Keratinocyte (primary cell): ENCODE data around the gene TFPI2. TPM values are rescaled to one million over a fixed set of nuclear protein-coding genes. Genes with fewer than 3 reads are reported as not detected.

Experiments
- DNase-seq: peaks from one replicate; pipeline ENCODE4 v3.0.0-alpha.2; 2011; ENCODE audit warnings: low read depth, missing footprints, low spot score
- FAIRE-seq: peaks from 2 replicates; lab custom pipeline; 2011; peaks lifted over from hg19 to GRCh38; lab: Jason Lieb, UNC
- H2AFZ ChIP-seq: 2 replicates; pipeline ENCODE4 v1.6.0; 2012; ENCODE audit warnings: low read length, control low read depth, inconsistent platforms; ENCODE audit not compliant: control insufficient read depth
- H3K27ac ChIP-seq: 2 replicates; pipeline ENCODE4 v1.5.1; 2011; ENCODE audit warnings: low read length; ENCODE audit not compliant: control insufficient read depth, insufficient read depth
- H3K27me3 ChIP-seq: 3 replicates; pipeline ENCODE4 v1.6.0; 2011; ENCODE audit warnings: low read length; ENCODE audit not compliant: control insufficient read depth, insufficient read depth; ENCODE audit errors: extremely low read depth
- H3K36me3 ChIP-seq, 2 experiments: 2 replicates in 1 of 2; 3 replicates in 1 of 2; pipeline ENCODE4 v1.5.1; 2011; ENCODE audit warnings: low read length in 2 of 2, mild to moderate bottlenecking in 1 of 2; ENCODE audit not compliant: control insufficient read depth in 2 of 2, insufficient read depth in 2 of 2; ENCODE audit errors: extremely low read depth in 1 of 2
- H3K4me1 ChIP-seq: 3 replicates; pipeline ENCODE4 v1.5.1; 2011; ENCODE audit warnings: low read length; ENCODE audit not compliant: control insufficient read depth, insufficient read depth; ENCODE audit errors: extremely low read depth
- H3K4me2 ChIP-seq: 3 replicates; pipeline ENCODE4 v1.6.0; 2011; ENCODE audit warnings: low read depth, low read length; ENCODE audit not compliant: control insufficient read depth, insufficient read depth; ENCODE audit errors: extremely low read depth
- H3K4me3 ChIP-seq, 3 experiments: fragments of 200-600 bp in 1 of 3; sonication (generic) in 1 of 3; 2 replicates in 2 of 3; 3 replicates in 1 of 3; pipeline ENCODE4 v1.5.1; 2011 to 2016; ENCODE audit warnings: low read length in 3 of 3, mild to moderate bottlenecking in 3 of 3, control low read depth in 2 of 3, inconsistent platforms in 1 of 3, low read depth in 1 of 3, mixed read lengths in 1 of 3, mixed run types in 1 of 3, moderate library complexity in 1 of 3; ENCODE audit not compliant: control insufficient read depth in 2 of 3, insufficient read depth in 2 of 3; ENCODE audit errors: extremely low read depth in 1 of 3
- H3K79me2 ChIP-seq: 2 replicates; pipeline ENCODE4 v1.6.0; 2012; ENCODE audit warnings: low read length; ENCODE audit not compliant: control insufficient read depth, insufficient read depth
- H3K9ac ChIP-seq: 3 replicates; pipeline ENCODE4 v1.6.0; 2011; ENCODE audit warnings: low read length; ENCODE audit not compliant: control insufficient read depth, insufficient read depth; ENCODE audit errors: extremely low read depth
- H3K9me1 ChIP-seq: 3 replicates; pipeline ENCODE4 v1.6.0; 2011; ENCODE audit warnings: low read length; ENCODE audit not compliant: control insufficient read depth, insufficient read depth; ENCODE audit errors: extremely low read depth
- H3K9me3 ChIP-seq: 2 replicates; pipeline ENCODE4 v1.5.1; 2012; ENCODE audit warnings: low read depth, low read length; ENCODE audit not compliant: control insufficient read depth
- H4K20me1 ChIP-seq: 3 replicates; pipeline ENCODE4 v1.6.0; 2011; ENCODE audit warnings: low read length; ENCODE audit not compliant: control insufficient read depth, insufficient read depth; ENCODE audit errors: extremely low read depth
- CTCF ChIP-seq, 3 experiments: IDR thresholded peaks in 1 of 3; conservative IDR thresholded peaks in 1 of 3; optimal IDR thresholded peaks in 1 of 3; 2 replicates in 2 of 3; 3 replicates in 1 of 3; pipeline versions ENCODE3 to v1.5.1; 2011; ENCODE audit warnings: low read length in 3 of 3, mild to moderate bottlenecking in 3 of 3, moderate library complexity in 2 of 3, control low read depth in 1 of 3, inconsistent platforms in 1 of 3; ENCODE audit not compliant: insufficient read depth in 2 of 3; ENCODE audit errors: extremely low read depth in 1 of 3
- EZH2 ChIP-seq: IDR thresholded peaks from one replicate; pipeline ENCODE4 v1.6.1; 2012; ENCODE audit warnings: inconsistent platforms, mild to moderate bottlenecking, low read length, moderate library complexity
- dilution Hi-C: fragments of 300-500 bp; cut with MboI; formaldehyde crosslinking; loops from one replicate; pipeline ENCODE4 v1.7.0; 2020; ENCODE audit warnings: low sequenced_read_pairs; ENCODE audit not compliant: extremely low pct_ligation_motif_present
- polyA plus RNA-seq, 5 experiments: library from polyadenylated mRNA; depleted of rRNA in 3 of 5; stranded (reverse) in 3 of 5; stranded (forward) in 1 of 5; unstranded in 1 of 5; fragments of >200 nt; gene quantifications; 1 replicate in 1 of 5; 2 replicates in 3 of 5; 3 replicates in 1 of 5; pipeline versions ENCODE4 v1.2.1 to v1.2.3, GENCODE V29; 2011 to 2012; ENCODE audit warnings: missing spikeins in 2 of 5, low read depth in 1 of 5, low replicate concordance in 1 of 5

TFPI2 gene
- polyA plus RNA-seq, 1 donor (not counting 4 experiments of a cell fraction or from before 2014, with no cell fraction given), result 87.2 TPM

- Histone ChIP-seq H3K4me1 (no peaks in the 10 kb centered on the region), H3K27me3 (no peaks in the 10 kb centered on the region), H3K36me3 (no peaks in the 10 kb centered on the region), H3K9me1 (no peaks in the 10 kb centered on the region), H3K9me3 (no peaks in the 10 kb centered on the region), H3K27ac (no peak overlapping the region), H3K4me3 (no peak overlapping the region), H4K20me1 (no peaks in the 10 kb centered on the region), H3K4me2 (no peak overlapping the region), H2AFZ (no peak overlapping the region), H3K79me2 (no peaks in the 10 kb centered on the region), H3K9ac (no peak overlapping the region)
- dilution Hi-C loops, result no loop called here
- FAIRE-seq, result no peak
- no peak for TF ChIP-seq EZH2
- TF ChIP-seq CTCF (optimal IDR thresholded peaks at IDR 0.05 in 1 of 3, IDR thresholded peaks at IDR 0.05 in 1 of 3, conservative IDR thresholded peaks at IDR 0.05 in 1 of 3; ENCODE audit: extremely low read depth in 1 of 3, insufficient read depth in 2 of 3, low read length in 3 of 3), result no peak
- DNase-seq, result no peak
Measured at GRCh38 chr7:93927585-93927984, 37.0 kb upstream of the TFPI2 start.

- Histone ChIP-seq H3K27ac (no peak overlapping the region), H4K20me1 (no peaks in the 10 kb centered on the region), H2AFZ (no peak overlapping the region), H3K4me1 (no peaks in the 10 kb centered on the region), H3K9ac (no peak overlapping the region), H3K79me2 (no peaks in the 10 kb centered on the region), H3K9me3 (no peaks in the 10 kb centered on the region), H3K36me3 (no peaks in the 10 kb centered on the region), H3K4me2 (no peak overlapping the region), H3K9me1 (no peaks in the 10 kb centered on the region), H3K4me3 (no peak overlapping the region), H3K27me3 (no peaks in the 10 kb centered on the region)
- no peak for DNase-seq
- no peak for TF ChIP-seq EZH2
- no peak for TF ChIP-seq CTCF (optimal IDR thresholded peaks at IDR 0.05 in 1 of 3, IDR thresholded peaks at IDR 0.05 in 1 of 3, conservative IDR thresholded peaks at IDR 0.05 in 1 of 3; ENCODE audit: extremely low read depth in 1 of 3, insufficient read depth in 2 of 3, low read length in 3 of 3)
- FAIRE-seq, result no peak
- dilution Hi-C loops, result no loop called here
Measured at GRCh38 chr7:93926800-93927199, 36.2 kb upstream of the TFPI2 start.
